ENCODE data around the gene ZNF697.

Gene ZNF697

GRCh38 chr1:119686661-119687060 is 38.6 kb upstream of the ZNF697 start:
- no peak for DNase-seq
- no peak overlapping the region for H3K4me3 Mint-ChIP-seq
- H3K27ac Mint-ChIP-seq: no peak overlapping the region
- H3K36me3 Mint-ChIP-seq (ENCODE audit: low read depth): no peaks in the 10 kb centered on the region
- no peaks in the 10 kb centered on the region for H3K4me1 Mint-ChIP-seq
- no peaks in the 10 kb centered on the region for H3K27me3 Mint-ChIP-seq (ENCODE audit: low read depth, poor library complexity)
- peaks cover 2% of the 10 kb centered on the region for H3K9me3 Mint-ChIP-seq
- TF ChIP-seq, protein P1, sequence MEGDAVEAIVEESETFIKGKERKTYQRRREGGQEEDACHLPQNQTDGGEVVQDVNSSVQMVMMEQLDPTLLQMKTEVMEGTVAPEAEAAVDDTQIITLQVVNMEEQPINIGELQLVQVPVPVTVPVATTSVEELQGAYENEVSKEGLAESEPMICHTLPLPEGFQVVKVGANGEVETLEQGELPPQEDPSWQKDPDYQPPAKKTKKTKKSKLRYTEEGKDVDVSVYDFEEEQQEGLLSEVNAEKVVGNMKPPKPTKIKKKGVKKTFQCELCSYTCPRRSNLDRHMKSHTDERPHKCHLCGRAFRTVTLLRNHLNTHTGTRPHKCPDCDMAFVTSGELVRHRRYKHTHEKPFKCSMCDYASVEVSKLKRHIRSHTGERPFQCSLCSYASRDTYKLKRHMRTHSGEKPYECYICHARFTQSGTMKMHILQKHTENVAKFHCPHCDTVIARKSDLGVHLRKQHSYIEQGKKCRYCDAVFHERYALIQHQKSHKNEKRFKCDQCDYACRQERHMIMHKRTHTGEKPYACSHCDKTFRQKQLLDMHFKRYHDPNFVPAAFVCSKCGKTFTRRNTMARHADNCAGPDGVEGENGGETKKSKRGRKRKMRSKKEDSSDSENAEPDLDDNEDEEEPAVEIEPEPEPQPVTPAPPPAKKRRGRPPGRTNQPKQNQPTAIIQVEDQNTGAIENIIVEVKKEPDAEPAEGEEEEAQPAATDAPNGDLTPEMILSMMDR (IDR thresholded peaks at IDR 0.05): no peak

- H3K27me3 Mint-ChIP-seq (ENCODE audit: low read depth, poor library complexity): no peaks in the 10 kb centered on the region
- H3K9me3 Mint-ChIP-seq: no peaks in the 10 kb centered on the region
- TF ChIP-seq, protein P1 (IDR thresholded peaks at IDR 0.05): no peak
- H3K27ac Mint-ChIP-seq: peak overlapping the region; percentile 0
- DNase-seq: no peak
- no peak overlapping the region for H3K4me3 Mint-ChIP-seq
- no peaks in the 10 kb centered on the region for H3K4me1 Mint-ChIP-seq
- H3K36me3 Mint-ChIP-seq (ENCODE audit: low read depth): no peaks in the 10 kb centered on the region
Measured at GRCh38 chr1:119683893-119684292, 35.8 kb upstream of the ZNF697 start.

DNA sequence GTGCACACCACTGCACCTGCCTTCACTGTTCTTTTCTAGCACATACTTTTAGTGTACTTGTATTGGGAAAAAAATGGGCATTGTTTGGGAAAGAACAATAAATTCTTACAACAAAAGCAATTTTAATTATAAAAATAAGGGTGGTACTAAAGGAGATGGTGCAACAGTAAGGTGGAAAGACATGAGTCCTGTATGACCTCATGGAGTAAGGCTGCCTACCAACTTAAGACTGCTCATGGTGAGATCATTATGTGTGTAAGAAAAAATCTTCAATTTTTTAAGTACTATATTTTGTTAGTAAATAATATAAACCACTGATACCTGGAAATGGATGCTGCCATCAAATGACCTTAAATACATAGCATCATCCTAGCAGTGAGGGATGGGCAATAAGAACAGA is 34.1 kb upstream of the ZNF697 start:
- TF ChIP-seq, protein P1 (IDR thresholded peaks at IDR 0.05): no peak
- no peaks in the 10 kb centered on the region for H3K4me1 Mint-ChIP-seq
- H3K27ac Mint-ChIP-seq: no peak overlapping the region
- no peaks in the 10 kb centered on the region for H3K36me3 Mint-ChIP-seq (ENCODE audit: low read depth)
- no peak overlapping the region for H3K4me3 Mint-ChIP-seq
- H3K9me3 Mint-ChIP-seq: no peaks in the 10 kb centered on the region
- no peak for DNase-seq
- peaks cover 3% of the 10 kb centered on the region for H3K27me3 Mint-ChIP-seq (ENCODE audit: low read depth, poor library complexity)

- peaks cover 3% of the 10 kb centered on the region for H3K27me3 Mint-ChIP-seq (ENCODE audit: low read depth, poor library complexity)
- no peaks in the 10 kb centered on the region for H3K36me3 Mint-ChIP-seq (ENCODE audit: low read depth)
- TF ChIP-seq, protein P1 (IDR thresholded peaks at IDR 0.05): no peak
- H3K4me3 Mint-ChIP-seq: no peak overlapping the region
- peaks cover 2% of the 10 kb centered on the region for H3K4me1 Mint-ChIP-seq
- no peak for DNase-seq
- no peaks in the 10 kb centered on the region for H3K9me3 Mint-ChIP-seq
- no peak overlapping the region for H3K27ac Mint-ChIP-seq
Measured at GRCh38 chr1:119681560-119681959, 33.5 kb upstream of the ZNF697 start.

DNA sequence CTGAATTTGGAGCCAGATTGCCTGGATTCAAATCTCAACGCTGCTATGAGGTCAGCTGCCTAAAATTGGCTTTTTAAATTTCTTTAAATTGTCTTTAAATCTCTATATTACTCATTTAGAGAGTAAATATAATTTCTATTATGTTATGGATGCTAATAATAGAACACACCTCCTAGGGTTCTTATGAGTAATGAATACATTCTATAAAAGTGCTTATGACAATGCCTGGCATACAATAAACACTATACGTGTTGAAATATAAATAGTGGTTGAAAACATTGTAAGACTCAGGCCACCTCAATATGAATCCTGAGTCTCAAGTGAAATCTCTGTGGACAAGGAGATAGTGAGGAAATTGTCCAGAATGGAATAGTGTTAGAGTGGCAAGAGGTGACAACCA is 32.7 kb upstream of the ZNF697 start:
- H3K27ac Mint-ChIP-seq: no peak overlapping the region
- no peaks in the 10 kb centered on the region for H3K36me3 Mint-ChIP-seq (ENCODE audit: low read depth)
- TF ChIP-seq, protein P1 (IDR thresholded peaks at IDR 0.05): no peak
- H3K4me1 Mint-ChIP-seq: peaks cover 7% of the 10 kb centered on the region
- H3K9me3 Mint-ChIP-seq: no peaks in the 10 kb centered on the region
- no peak for DNase-seq
- H3K4me3 Mint-ChIP-seq: no peak overlapping the region
- H3K27me3 Mint-ChIP-seq (ENCODE audit: low read depth, poor library complexity): peaks cover 3% of the 10 kb centered on the region

- H3K4me1 Mint-ChIP-seq: peaks cover 13% of the 10 kb centered on the region
Measured at GRCh38 chr1:119680193-119680592, 32.1 kb upstream of the ZNF697 start.

More at GRCh38 chr1:119680193-119680592, 32.1 kb upstream of the ZNF697 start:
- peaks cover 3% of the 10 kb centered on the region for H3K27me3 Mint-ChIP-seq (ENCODE audit: low read depth, poor library complexity)
- H3K36me3 Mint-ChIP-seq (ENCODE audit: low read depth): no peaks in the 10 kb centered on the region
- no peaks in the 10 kb centered on the region for H3K9me3 Mint-ChIP-seq
- TF ChIP-seq, protein P1 (IDR thresholded peaks at IDR 0.05): no peak
- no peak overlapping the region for H3K27ac Mint-ChIP-seq
- no peak for DNase-seq
- H3K4me3 Mint-ChIP-seq: no peak overlapping the region
